Fibroblast of skin of left quadriceps (primary cell): ENCODE results near the gene RNF43.

Experiments
- DNase-seq, 2 experiments: peaks; one replicate each; pipeline ENCODE4 v3.0.0-alpha.2; 2013; ENCODE audit warnings: low read depth in 2 of 2

RNF43 gene

GRCh38 chr17:58381124-58382035 lies 36.0 kb downstream of the RNF43 start:
- DNase-seq, result no peak

GRCh38 chr17:58380207-58381123 lies 36.9 kb downstream of the RNF43 start:
- DNase-seq, result no peak

- no peak for DNase-seq
These were observed 37.9 kb downstream of the RNF43 start for GRCh38 chr17:58379511-58379824.

- no peak for DNase-seq
These were observed 38.4 kb downstream of the RNF43 start for GRCh38 chr17:58378733-58379510.

- DNase-seq, result no peak
These were observed 39.7 kb downstream of the RNF43 start for GRCh38 chr17:58377661-58378060.

GRCh38 chr17:58377093-58377601 lies 40.2 kb downstream of the RNF43 start:
- no peak for DNase-seq

GRCh38 chr17:58376472-58377000 lies 40.8 kb downstream of the RNF43 start:
- DNase-seq, result no peak

- DNase-seq, result no peak
These were observed 41.5 kb downstream of the RNF43 start for GRCh38 chr17:58375811-58376210.

GRCh38 chr17:58375256-58375655 lies 42.1 kb downstream of the RNF43 start:
- no peak for DNase-seq

- no peak for DNase-seq
These were observed 43.4 kb downstream of the RNF43 start for GRCh38 chr17:58373923-58374322.

GRCh38 chr17:58373003-58373402 lies 44.3 kb downstream of the RNF43 start:
- DNase-seq, result no peak

GRCh38 chr17:58371300-58371950 lies 45.9 kb downstream of the RNF43 start:
- DNase-seq, result no peak

- DNase-seq, result no peak
These were observed 46.6 kb downstream of the RNF43 start for GRCh38 chr17:58370716-58371115.

GRCh38 chr17:58370309-58370708 lies 47.0 kb downstream of the RNF43 start:
- DNase-seq, result no peak

- no peak for DNase-seq
These were observed 47.9 kb downstream of the RNF43 start for GRCh38 chr17:58369214-58370031.

- DNase-seq, result no peak
These were observed 48.5 kb downstream of the RNF43 start for GRCh38 chr17:58368860-58369213.
